Common myeloid progenitor, CD34-positive (primary cell): ENCODE measurements around the gene PDGFB.

Experiments
- CTCF ChIA-PET: fragments of 350-600 bp; sonication (Branson Sonifier 250); formaldehyde crosslinking; loops from one replicate; lab custom pipeline; 2021; ENCODE audit warnings: antibody characterized with exemption; lab: Charles Lee
- POLR2A ChIA-PET: fragments of 350-600 bp; sonication (Branson Sonifier 250); formaldehyde crosslinking; loops from one replicate; lab custom pipeline; 2021; ENCODE audit warnings: antibody characterized with exemption; lab: Charles Lee
- DNase-seq, 3 donors: peaks; one replicate each; pipeline versions ENCODE4 v3.0.0 to v3.0.0-alpha.2; 2013
- H3K27ac ChIP-seq, 2 experiments: 1 replicate in 1 of 2; 2 replicates in 1 of 2; pipeline ENCODE4 v1.7.0; 2013; ENCODE audit warnings: inconsistent platforms in 2 of 2, low read length in 2 of 2, mild to moderate bottlenecking in 2 of 2, low read depth in 1 of 2, moderate library complexity in 1 of 2; ENCODE audit not compliant: severe bottlenecking in 2 of 2, insufficient read depth in 1 of 2, poor library complexity in 1 of 2
- H3K27me3 ChIP-seq, 5 experiments: replicated peaks in 2 of 5; 1 replicate in 3 of 5; 2 replicates in 2 of 5; pipeline versions ENCODE4 v1.6.1 to v1.7.0; 2013; ENCODE audit warnings: low read length in 4 of 5, mild to moderate bottlenecking in 2 of 5, moderate library complexity in 2 of 5, inconsistent platforms in 1 of 5; ENCODE audit not compliant: insufficient read depth in 5 of 5, control insufficient read depth in 4 of 5
- H3K36me3 ChIP-seq, 4 experiments: 1 replicate in 2 of 4; 2 replicates in 2 of 4; pipeline versions ENCODE4 v1.6.1 to v1.7.0; 2013; ENCODE audit warnings: low read length in 3 of 4, control low read depth in 1 of 4, mild to moderate bottlenecking in 1 of 4; ENCODE audit not compliant: control insufficient read depth in 4 of 4, insufficient read depth in 4 of 4
- H3K4me1 ChIP-seq, 4 experiments: 1 replicate in 3 of 4; 2 replicates in 1 of 4; pipeline versions ENCODE4 v1.6.1 to v1.7.1; 2013; ENCODE audit warnings: low read length in 3 of 4, mild to moderate bottlenecking in 3 of 4, control low read depth in 1 of 4, inconsistent platforms in 1 of 4, moderate library complexity in 1 of 4; ENCODE audit not compliant: control insufficient read depth in 4 of 4, insufficient read depth in 4 of 4; ENCODE audit errors: control extremely low read depth in 1 of 4
- H3K4me3 ChIP-seq, 7 experiments: 1 replicate in 4 of 7; 2 replicates in 3 of 7; pipeline versions ENCODE4 v1.5.1 to v1.7.0; 2013; ENCODE audit warnings: mild to moderate bottlenecking in 7 of 7, low read length in 6 of 7, moderate library complexity in 6 of 7, inconsistent platforms in 2 of 7, low read depth in 2 of 7, control low read depth in 1 of 7; ENCODE audit not compliant: insufficient read depth in 4 of 7, control insufficient read depth in 1 of 7; ENCODE audit errors: extremely low read depth in 1 of 7
- H3K9me3 ChIP-seq, 5 experiments: 1 replicate in 4 of 5; 2 replicates in 1 of 5; pipeline versions ENCODE4 v1.6.1 to v1.7.1; 2013; ENCODE audit warnings: low read length in 4 of 5, mild to moderate bottlenecking in 2 of 5, inconsistent platforms in 1 of 5, low read depth in 1 of 5, moderate library complexity in 1 of 5; ENCODE audit not compliant: control insufficient read depth in 4 of 5, insufficient read depth in 2 of 5; ENCODE audit errors: control extremely low read depth in 1 of 5
- WGBS: methylation state at CpG from one replicate; pipeline ENCODE4 v1.1.5; 2013; ENCODE audit not compliant: insufficient coverage; 5-methylcytosine and 5-hydroxymethylcytosine counted together

The PDGFB gene

GRCh38 chr22:39250131-39250530 lies 5.3 kb upstream of the PDGFB start:
- Histone ChIP-seq H3K4me3 (no peak overlapping the region), H3K27ac (no peak overlapping the region), H3K4me1 (peaks cover 0 to 21% (median 16%) of the 10 kb centered on the region in 4 experiments), H3K27me3 (peaks cover 0 to 98% (median 56%) of the 10 kb centered on the region in 5 experiments), H3K9me3 (no peaks in the 10 kb centered on the region), H3K36me3 (no peaks in the 10 kb centered on the region)
- ChIA-PET POLR2A (no interaction called here), CTCF (interaction anchor here (0.9 to 1.1 kb wide), 2 partner anchors 9 to 12 kb away, joined by 3 read pairs; no protein-coding TSS in a partner anchor)
- WGBS, result 39% methylated on average over 8 of the region's 8 CpGs
- DNase-seq, result no peak

GRCh38 chr22:39249086-39249704 lies 4.4 kb upstream of the PDGFB start:
- H3K36me3 ChIP-seq, result no peaks in the 10 kb centered on the region
- H3K9me3 ChIP-seq, result no peaks in the 10 kb centered on the region
- POLR2A ChIA-PET, result no interaction called here
- peaks cover 0 to 98% (median 53%) of the 10 kb centered on the region in 5 experiments for H3K27me3 ChIP-seq
- H3K4me3 ChIP-seq, result no peak overlapping the region
- DNase-seq, result peak in 2 of 3 donors; percentile 58 to 62
- CTCF ChIA-PET, result interaction anchor here (1.0 to 1.1 kb wide), 2 partner anchors 8 to 19 kb away, joined by 3 to 4 read pairs; no protein-coding TSS in a partner anchor
- peaks cover 0 to 29% (median 20%) of the 10 kb centered on the region in 4 experiments for H3K4me1 ChIP-seq
- WGBS, result 48% methylated on average over 8 of the region's 12 CpGs
- H3K27ac ChIP-seq, result no peak overlapping the region

GRCh38 chr22:39248254-39248653 lies 3.5 kb upstream of the PDGFB start:
- ChIA-PET POLR2A (no interaction called here), CTCF (interaction anchor here (1.1 kb wide), 1 partner anchor 9 kb away, joined by 3 read pairs; no protein-coding TSS in a partner anchor)
- Histone ChIP-seq H3K27ac (no peak overlapping the region), H3K27me3 (peaks cover 0 to 98% (median 48%) of the 10 kb centered on the region in 5 experiments), H3K4me1 (peaks cover 0 to 30% (median 18%) of the 10 kb centered on the region in 4 experiments), H3K9me3 (no peaks in the 10 kb centered on the region), H3K4me3 (no peak overlapping the region), H3K36me3 (no peaks in the 10 kb centered on the region)
- 71% methylated on average over 5 of the region's 5 CpGs for WGBS
- DNase-seq, result no peak

GRCh38 chr22:39247361-39247760 lies 2.6 kb upstream of the PDGFB start:
- Histone ChIP-seq H3K9me3 (no peaks in the 10 kb centered on the region), H3K4me1 (peaks cover 0 to 33% (median 22%) of the 10 kb centered on the region in 4 experiments), H3K4me3 (no peak overlapping the region), H3K36me3 (no peaks in the 10 kb centered on the region), H3K27me3 (peaks cover 0 to 98% (median 47%) of the 10 kb centered on the region in 5 experiments), H3K27ac (no peak overlapping the region)
- POLR2A ChIA-PET, result no interaction called here
- no peak for DNase-seq
- CTCF ChIA-PET, result interaction anchor here (0.9 kb wide), 1 partner anchor 33 kb away, joined by 4 read pairs; no protein-coding TSS in a partner anchor
- WGBS, result 84% methylated on average over 7 of the region's 7 CpGs

- WGBS, result 83% methylated on average over 6 of the region's 10 CpGs
- ChIA-PET CTCF (interaction anchor here (0.9 to 1.8 kb wide), 2 partner anchors 32 to 76 kb away, joined by 4 to 5 read pairs; no protein-coding TSS in a partner anchor), POLR2A (interaction anchor here (0.6 kb wide), 1 partner anchor 90 kb away, joined by 3 read pairs; no protein-coding TSS in a partner anchor)
- Histone ChIP-seq H3K36me3 (no peaks in the 10 kb centered on the region), H3K4me1 (peaks cover 0 to 38% (median 26%) of the 10 kb centered on the region in 4 experiments), H3K27me3 (peaks cover 0 to 98% (median 46%) of the 10 kb centered on the region in 5 experiments), H3K9me3 (no peaks in the 10 kb centered on the region), H3K4me3 (no peak overlapping the region), H3K27ac (no peak overlapping the region)
- DNase-seq, result no peak
These were observed 2.0 kb upstream of the PDGFB start for GRCh38 chr22:39246690-39247332.

- Histone ChIP-seq H3K4me1 (peaks cover 0 to 44% (median 32%) of the 10 kb centered on the region in 4 experiments), H3K27ac (no peak overlapping the region), H3K36me3 (no peaks in the 10 kb centered on the region), H3K9me3 (no peaks in the 10 kb centered on the region), H3K4me3 (no peak overlapping the region), H3K27me3 (peaks cover 0 to 98% (median 51%) of the 10 kb centered on the region in 5 experiments)
- POLR2A ChIA-PET, result interaction anchor here (0.6 kb wide), 1 partner anchor 91 kb away, joined by 3 read pairs; no protein-coding TSS in a partner anchor
- 80% methylated on average over 2 of the region's 3 CpGs for WGBS
- CTCF ChIA-PET, result interaction anchor here (0.9 to 1.8 kb wide), 3 partner anchors 32 to 76 kb away, joined by 3 to 5 read pairs (median 4); no protein-coding TSS in a partner anchor
- DNase-seq, result no peak
These were observed 1.4 kb upstream of the PDGFB start for GRCh38 chr22:39246217-39246616.
